HG03039 (cell line): ENCODE data around the gene HNRNPA1.
"Not testable (repeated sequence)": the region's sequence is repeated elsewhere in the genome, so short reads cannot be mapped to it uniquely, and the experiment has no call there.

Source experiments
- ATAC-seq: cut with Tn5 transposase; IDR thresholded peaks from one replicate; pipeline ENCODE4 v1.9.1; 2021; ENCODE audit warnings: mild to moderate bottlenecking, moderate library complexity; ENCODE audit not compliant: unreplicated experiment

HNRNPA1 gene

DNA sequence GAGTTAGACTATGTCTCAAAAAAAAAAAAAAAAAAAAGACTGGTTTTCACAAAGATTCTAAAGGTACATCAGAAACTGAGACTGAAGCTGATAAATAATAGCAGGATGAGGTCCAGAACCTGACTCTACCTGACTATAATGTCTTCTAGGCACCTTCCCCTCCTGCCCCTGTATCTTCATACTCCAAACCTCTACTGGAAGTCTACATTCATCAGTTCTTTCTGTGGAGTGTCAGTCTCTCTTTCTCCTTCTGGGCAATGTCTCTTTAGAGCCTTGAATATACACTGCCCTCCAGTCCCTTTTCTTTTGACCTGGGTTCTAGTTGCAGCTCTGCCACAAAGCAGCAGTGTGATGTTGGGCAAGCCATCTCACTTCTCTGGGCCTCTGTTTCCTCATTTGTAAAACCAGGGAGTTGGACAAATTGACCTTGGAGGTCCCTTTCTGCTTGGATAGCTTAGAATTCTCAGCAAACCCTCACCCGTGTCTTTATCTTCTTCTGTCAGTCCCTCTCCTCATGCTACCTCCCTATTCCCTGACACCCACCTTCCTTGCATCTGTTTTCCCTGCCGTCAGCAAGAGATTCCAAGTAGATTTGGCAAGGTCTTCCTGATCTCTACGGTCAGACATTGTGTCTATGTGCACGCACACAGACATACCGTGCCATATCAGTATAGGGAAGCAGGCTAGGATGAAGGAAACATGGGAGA, 16.0 kb downstream of the HNRNPA1 start:
- no peak for ATAC-seq

DNA sequence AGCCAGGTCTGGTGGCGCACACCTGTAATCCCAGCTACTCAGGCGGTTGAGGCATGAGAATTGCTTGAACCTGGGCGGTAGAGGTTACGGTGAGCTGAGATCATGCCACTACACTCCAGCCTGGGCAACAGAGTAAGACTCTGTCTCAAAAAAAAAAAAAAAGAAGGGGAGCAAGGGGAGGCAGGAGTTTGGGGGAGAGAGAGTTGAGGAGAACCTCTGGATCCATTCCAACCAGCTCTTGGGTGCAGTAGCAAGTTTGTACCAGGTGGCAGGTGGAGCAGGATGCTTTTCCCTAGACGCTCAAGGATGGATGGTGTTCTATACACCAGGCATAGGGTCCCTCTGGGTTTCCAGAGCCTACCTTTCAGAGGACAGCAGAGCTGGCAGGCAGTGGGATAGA, 18.4 kb downstream of the HNRNPA1 start:
- no peak for ATAC-seq

DNA sequence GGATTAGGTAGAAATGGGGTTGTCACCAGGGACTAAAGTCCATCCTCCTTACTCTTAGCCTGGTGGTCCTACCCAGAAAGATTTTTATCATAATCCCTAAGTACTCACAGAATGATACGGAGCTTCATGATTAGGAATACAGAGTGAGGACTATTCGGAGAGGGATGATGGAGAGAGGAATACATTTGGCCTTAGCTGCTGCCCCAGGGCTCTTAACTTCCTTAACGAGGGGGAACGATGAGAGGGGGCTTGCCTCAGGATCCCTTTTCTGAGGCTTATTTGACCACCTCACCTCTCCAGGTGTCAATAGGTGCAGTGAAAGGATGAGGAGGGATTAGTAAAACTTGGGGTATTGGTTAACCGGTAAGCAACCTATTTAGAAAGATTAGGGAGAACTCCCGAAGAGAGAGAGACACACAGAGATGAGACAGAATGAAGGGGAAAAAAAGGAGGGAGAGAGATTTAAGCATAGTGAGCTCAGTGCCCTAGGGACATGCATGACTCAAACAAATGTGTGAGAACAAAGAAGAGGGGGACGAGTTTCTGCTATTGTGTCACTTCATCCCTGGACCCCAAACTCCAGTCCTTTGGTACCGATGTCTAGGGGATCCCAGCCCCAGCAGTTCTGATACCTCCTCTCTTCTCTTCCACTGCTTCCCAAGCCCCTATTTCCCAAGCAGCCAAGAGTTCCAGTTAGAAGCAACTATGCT, 19.1 kb downstream of the HNRNPA1 start:
- ATAC-seq: no peak

DNA sequence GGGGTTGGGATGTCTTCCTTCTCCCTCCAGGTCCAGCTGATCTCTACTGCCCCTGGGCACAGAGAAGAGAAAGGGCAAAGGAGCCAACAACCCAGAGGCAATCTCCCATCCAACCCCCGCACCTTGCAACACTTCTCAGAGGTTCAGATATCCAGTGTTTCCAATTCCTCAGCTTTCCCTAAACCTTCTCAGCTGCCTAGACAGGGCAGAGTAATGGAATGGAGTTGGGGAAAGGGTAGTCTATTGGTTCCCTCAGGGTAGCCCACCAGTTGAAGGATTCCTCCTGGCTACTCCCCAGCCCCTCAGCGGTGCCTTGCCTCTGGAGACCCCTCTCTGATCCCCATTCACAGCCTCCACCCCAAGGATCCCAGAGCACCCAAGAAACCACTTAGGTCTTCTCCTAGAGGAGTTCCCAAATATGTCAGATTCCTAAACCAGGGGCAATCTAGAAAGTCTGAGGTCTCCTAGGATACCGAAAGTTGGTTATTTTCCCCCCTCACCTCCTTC, 19.8 kb downstream of the HNRNPA1 start:
- ATAC-seq: no peak

DNA sequence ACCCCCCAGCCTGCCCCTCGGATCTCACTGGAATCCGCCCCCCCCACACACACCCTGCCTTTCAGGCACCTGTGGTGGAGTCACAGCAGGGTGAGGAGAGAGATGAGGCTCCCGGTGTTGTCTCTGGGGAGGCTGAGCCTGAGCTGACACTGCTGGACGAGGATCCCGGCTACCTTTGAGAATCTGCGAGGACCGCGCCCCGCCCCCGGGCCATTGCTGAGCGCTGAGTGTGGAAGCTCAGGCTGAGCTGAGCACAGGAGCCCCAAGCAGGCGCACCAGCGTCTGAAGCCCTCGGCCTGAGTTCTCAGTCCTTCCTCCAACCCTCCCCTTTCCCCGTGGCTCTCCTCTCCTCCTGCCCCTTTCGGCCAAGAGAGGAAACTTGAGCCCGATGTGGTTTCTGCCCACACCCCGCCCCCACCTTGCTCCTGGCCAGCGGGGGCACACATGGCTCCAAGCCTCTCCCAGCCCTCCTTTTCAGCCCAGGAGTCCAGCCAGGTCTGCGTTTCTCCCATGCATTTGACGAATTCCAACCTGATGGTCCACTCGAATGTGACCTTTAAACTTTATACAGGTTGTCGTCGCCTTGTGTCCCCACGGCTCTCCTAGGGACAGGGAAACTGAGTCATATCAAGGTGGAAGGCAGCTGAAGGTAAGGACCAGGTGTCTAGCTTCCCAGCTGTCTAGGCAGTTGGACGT, 20.4 kb downstream of the HNRNPA1 start, which contains the start of gene NFE2:
TSS of gene NFE2 (minus strand) at position 284 of the 696 bp plus-strand sequence. CDS start 5,767 bp downstream, outside the sequence.
- no peak for ATAC-seq

DNA sequence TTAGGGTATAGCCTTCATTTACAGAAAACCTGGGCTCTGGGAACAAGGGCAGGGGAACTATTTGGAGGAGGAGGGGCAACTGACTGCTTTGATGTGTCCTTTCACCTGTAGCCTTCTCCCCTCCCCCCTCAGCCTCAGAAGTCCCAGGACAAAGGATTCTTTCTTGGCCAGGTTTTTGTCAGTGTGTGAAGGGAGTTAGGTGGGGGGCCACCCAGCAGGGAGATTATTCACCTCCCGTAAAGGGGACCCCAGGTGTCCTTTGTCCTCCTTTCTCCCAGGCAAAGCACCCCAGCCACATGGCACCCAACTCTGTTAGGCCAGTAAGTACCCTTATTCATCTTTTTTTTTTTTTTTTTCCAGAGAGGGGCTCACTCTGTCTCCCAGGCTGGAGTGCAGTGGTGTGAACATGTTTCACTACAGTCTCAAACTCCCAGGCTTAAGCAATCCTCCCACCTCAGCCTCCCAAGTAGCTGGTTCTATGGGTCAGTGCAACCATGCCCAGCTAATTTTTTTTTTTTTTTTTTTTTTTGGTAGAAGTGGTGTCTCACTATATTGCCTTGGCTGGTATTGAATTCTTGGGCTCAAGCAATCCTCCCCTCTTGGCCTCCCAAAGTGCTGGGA, 21.0 kb downstream of the HNRNPA1 start:
- no peak for ATAC-seq

DNA sequence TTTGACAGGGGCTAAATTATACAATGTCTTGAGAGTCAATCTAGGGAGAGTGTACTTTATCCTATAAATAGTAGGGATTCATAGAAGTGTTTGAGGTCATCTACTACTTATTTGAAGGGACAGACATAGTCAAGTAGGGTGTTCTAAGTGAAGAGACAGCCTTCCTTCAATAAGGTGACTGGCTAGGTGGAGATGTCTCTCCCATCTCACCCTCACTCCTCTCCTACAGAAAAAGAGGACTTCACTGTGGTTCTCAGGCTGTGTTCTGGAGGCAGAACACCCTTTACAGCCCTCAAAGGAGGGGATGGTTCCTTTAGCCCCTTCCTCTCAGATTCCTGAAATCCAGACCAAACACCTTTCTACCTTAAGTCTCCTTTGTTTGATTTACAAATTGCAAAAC, 23.1 kb downstream of the HNRNPA1 start:
- no peak for ATAC-seq

DNA sequence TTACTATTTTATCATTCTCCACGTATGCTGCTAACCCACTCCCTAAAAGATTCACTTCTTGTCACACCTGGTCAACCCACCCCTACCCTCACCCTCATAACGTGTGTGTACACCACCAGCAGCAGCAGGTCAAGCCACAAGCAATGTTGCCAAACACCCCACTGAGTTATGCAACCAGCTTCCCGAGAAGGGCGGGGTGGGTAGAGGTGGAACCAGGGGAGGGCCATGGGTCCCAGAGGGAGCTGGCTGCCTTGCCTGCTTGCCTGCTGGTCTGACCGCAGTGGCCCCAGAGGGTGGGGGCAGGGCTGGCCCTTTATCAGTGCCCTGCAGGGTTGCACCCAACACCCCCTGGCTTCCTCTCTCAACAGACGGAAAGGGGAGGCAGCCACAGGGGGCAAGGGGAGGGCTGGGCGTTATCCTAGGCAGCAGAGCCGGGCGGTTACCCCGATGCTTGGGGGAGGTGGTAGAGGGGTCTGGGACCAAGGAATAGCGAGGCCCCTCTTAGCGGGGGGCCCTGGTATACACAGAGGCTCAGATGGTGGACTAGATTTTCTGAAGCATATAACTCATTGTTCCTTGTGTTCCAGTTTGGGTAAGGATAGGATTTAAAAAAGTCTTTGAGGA, 23.8 kb downstream of the HNRNPA1 start:
- ATAC-seq: no peak

DNA sequence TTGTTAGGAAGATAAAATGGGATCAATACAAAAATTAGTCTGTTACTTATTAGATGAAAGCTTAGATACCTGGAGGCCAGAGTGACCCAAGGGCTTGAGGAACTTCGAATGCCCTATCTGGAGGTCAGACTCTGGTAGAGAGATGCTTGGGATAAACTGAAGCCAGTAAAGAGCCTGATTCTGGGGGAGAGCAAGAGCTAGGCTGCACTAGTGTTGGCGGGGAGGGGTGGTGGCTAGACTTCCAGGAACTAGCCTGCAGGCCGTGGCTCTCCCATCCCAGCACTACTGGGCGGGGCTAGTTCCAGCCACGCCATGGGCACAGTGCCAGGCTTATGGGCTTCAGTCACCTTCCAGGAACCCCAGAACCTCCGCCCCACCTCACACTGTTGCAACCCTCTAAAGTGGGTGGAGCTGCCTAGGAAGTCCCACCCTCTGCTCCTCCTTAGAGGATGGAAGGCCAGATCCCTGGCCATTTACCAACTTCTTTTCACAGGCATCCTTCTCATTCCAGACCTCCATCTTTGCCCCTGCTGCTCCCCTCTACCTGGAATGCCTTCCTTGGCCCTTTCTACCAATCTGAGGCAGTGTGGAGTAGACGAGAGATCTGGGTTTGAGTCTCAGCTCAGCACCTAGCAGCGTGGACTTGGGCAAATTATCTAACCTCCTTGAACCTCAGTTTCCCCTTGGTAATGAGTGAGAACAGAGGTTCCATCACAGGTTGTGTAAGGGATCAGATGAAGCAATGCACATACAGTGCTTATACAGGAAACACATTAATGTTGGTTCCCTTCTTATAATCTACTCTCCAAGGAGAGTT, 26.6 kb downstream of the HNRNPA1 start:
- ATAC-seq: no peak

DNA sequence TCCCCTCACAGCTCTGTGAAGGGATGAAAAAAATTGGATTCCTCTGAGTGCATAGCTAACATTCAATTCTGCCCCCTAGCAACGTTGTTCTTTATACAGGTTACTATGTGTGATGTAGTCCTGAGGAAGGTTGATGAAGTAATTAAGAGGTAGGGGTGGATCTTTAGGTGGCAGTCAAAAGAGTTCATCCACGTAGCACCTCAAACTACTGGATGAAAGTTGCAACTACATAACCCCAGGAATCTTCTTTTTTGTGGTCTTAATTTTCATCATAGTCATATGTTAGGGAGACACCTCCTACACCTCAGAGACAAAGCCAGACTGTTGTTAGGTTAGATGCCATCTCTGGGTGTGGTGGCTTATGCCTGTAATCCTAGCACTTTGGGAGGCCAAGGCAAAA, 30.5 kb downstream of the HNRNPA1 start:
- ATAC-seq: no peak

DNA sequence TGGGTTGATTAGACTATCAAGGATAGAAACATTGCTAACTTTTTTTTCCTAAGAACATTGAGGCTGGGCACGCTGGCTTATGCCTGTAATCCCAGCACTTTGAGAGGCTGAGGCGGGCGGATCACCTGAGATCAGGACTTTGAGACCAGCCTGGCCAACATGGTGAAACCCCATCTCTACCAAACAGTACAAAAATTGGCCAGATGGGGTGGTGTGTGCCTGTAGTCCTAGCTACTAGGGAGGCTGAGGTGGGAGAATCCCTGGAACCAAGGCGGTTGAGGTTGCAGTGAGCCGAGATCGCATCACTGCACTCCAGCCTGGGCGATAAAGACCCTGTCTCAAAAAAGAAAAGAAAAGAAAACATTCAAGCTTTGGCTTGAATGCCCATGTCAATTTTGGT, 31.8 kb downstream of the HNRNPA1 start:
- ATAC-seq: not testable (repeated sequence)

DNA sequence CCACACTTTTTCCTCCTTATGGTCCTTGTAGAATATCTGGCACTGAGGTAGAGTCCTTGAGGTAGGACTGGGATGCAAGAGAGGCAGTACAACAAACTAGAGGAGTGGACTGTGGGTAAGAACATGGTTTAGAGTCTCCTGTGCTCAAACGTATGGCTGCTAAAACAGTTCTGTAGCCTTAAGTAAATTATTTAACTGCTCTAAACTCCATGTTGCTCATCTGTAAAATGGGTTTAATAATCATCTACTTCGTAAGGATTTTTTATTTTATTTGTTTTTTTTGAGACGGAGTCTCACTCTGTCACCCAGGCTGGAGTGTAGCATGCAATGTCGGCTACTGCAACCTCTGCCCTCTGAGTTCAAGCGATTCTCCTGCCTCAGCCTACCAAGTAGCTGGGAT, 40.8 kb downstream of the HNRNPA1 start:
- no peak for ATAC-seq

DNA sequence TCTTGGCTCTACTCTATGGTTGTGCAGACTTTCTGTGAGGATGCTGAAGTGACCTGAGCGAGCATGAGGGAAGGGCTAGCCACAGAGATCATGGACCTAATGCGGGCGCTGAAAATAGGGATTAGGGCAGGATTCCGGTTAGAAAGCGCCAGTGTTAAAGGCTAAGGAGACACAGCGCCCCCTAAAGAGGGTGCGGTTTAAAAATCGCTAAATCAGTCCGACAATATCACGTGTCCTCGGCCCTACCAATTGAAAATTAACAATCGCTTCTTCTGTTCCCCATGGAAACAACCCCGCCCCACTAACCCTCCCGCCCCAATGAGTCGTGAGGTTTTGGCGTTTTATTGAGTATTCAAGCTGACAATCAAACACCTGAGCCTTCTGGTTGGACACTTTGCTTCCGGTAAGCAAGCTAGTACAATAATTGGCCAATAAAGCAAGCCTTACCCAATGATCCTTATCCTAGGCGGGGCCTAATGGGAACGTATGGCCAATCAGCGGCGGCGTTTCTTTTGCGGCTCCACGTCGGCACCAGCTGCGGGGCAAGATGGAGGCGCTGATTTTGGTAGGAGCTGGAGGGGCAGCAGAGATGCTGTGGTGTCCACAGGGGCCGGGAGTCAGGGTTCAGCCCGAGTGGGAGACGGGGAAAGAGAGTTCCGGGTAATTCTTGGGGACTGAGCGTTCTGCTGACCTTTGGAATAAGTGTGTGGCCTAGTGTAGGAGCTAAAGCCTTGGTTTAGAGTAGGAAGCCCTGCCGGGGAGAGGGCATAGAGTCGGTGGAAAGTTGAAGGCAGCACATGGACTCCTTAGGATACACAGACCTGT, 44.3 kb downstream of the HNRNPA1 start, which contains the start of gene COPZ1:
TSS of gene COPZ1 (plus strand) at position 515 of the 825 bp plus-strand sequence. CDS start at position 548, 33 bp downstream.
- peak; percentile 98 for ATAC-seq

DNA sequence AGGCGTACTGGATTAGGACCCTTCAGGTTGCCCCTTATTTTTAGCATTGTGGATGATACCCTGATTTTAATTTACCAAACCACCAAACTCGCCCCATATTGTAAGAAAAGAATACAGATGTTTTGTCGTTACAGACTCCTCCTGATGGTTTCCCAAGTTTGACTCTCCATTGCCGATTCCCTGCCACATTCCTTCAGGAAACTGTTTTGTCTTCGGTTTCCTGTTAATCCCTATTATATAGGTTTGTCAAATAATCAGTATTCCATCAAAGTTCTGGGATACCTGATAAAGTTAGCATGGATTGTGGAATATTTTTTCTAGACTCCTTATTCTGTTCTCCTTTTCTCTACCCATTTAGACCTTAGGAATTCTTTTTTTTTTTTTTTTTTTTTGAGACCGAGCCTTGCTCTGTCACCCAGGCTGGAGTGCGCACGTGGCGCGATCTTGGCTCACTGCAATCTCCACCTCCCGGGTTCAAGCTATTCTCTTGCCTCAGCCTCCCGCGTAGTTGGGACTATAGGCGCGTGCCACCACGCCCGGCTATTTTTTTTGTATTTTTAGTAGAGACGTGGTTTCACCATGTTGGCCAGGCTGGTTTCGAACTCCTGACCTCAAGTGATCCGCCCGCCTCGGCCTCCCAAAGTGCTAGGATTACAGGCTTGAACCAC, 45.0 kb downstream of the HNRNPA1 start:
- ATAC-seq: not testable (repeated sequence)

DNA sequence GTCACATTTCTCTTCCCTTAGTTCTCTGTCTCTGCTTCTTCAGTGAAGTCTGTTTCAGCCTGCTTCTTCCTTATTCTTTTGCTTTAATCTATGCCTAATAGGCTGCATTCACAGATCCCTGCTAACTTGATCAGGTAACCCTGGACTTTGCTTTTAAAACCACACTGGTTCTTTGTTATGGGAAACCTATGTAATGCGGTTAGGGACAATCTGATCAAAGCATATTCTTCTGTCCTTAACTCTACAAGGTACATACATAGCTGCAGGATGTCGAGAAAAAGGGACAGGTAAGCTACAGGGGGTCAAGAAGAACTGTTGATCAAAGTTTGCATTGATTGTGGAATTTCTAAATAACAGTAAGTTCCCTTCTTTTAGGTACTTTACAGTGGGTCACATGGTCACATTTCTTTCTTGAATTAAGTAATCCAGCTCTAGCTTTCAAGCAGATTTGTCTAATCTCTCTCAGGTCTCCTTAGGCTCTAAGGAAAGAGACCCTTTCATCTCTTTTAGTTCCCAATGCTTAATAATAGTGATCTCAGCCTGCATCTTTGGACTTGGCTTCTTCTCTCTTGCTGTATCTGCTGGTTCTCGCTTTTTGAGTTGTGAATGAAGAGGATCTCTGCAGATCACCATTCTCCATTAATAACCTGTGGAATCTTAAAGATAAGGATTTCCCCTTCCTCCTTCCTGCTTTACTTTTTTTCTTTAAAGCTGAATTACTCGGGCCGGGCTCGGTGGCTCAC, 48.2 kb downstream of the HNRNPA1 start:
- ATAC-seq: no peak

DNA sequence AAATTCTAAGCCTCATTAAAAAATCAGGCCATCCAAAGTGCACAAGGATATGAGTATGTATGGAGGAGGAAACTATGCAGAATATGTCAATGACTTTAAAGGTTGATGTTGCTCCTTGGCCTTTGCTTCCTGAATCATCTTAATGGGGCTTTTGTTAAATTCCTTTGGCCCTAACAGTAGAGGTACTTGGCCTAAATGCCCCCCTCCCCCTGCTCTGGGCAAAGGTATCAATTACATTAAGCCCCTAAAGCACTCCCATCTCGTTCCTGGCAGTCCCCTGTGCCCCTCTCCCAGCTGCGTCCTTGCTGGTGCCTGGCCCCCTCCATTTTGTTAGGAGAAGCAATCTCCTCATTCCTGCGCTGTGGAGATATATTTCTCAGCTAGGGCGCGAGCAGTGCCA, 49.2 kb downstream of the HNRNPA1 start:
- ATAC-seq: no peak

DNA sequence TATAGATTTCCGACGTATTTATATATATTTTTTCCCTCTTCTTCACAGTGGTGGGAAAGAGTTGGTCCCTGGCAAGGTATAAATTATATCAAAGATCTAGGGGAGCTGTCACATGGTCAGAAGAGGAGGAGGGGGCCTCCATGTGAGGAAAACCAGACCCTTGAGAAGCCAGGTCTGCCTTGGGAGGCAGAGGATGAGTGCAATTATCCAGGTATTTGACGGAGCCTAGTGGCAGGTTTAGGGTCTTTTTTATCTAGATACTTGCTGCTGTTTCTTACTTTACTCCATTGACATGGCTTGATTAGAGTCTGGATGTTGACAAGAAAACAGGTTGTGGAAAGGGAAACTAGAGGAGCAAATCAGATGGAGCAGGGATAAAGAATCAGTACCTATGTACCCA, 49.9 kb downstream of the HNRNPA1 start:
- ATAC-seq: no peak

DNA sequence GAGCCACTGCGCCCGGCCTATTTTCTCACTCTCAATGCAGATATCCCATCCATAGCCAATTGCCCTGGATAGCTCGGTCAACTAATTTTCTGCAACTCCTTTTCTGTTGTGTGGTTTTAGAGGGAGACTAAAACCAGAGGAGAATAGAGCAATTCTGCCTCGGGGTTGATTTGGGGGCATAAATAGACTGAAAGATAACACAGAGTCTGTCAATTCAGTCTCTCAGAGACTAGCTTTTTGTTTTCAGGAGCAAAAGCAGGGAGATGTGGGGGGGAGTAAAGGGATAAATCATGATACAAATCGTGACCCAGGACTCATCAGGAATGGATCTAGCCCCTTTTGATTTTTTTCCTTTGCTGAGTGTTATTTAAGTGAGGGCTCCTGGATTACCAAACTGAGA, 50.9 kb downstream of the HNRNPA1 start:
- ATAC-seq: no peak
